Loucy (cell line): ENCODE measurements around the gene ANKRD26.

Source experiments
- H2AFZ ChIP-seq: fragments of 200-600 bp; sonication (generic); 2 replicates; pipeline ENCODE4 v1.6.0; 2016; ENCODE audit warnings: antibody characterized with exemption, mild to moderate bottlenecking, low read length, moderate library complexity
- H3F3A ChIP-seq: fragments of 200-600 bp; 2 replicates; pipeline ENCODE4 v1.6.0; 2016; ENCODE audit warnings: antibody characterized with exemption, low read depth, mild to moderate bottlenecking
- H3K27me3 ChIP-seq: fragments of 200-600 bp; sonication (generic); 2 replicates; pipeline ENCODE4 v1.6.1; 2014; ENCODE audit warnings: low read length, mild to moderate bottlenecking; ENCODE audit not compliant: insufficient read depth, poor library complexity, severe bottlenecking
- H3K36me3 ChIP-seq: fragments of 200-600 bp; sonication (generic); 2 replicates; pipeline ENCODE4 v1.6.1; 2016; ENCODE audit warnings: low read length; ENCODE audit not compliant: insufficient read depth
- H3K4me1 ChIP-seq: fragments of 200-600 bp; sonication (generic); 2 replicates; pipeline ENCODE4 v1.5.1; 2014; ENCODE audit warnings: low read length, mild to moderate bottlenecking; ENCODE audit not compliant: insufficient read depth, poor library complexity, severe bottlenecking
- H3K4me2 ChIP-seq: fragments of 200-600 bp; sonication (generic); 2 replicates; pipeline ENCODE4 v1.6.0; 2014; ENCODE audit warnings: antibody characterized with exemption, low read length, low read depth, mild to moderate bottlenecking; ENCODE audit not compliant: poor library complexity, severe bottlenecking
- H3K4me3 ChIP-seq: fragments of 200-600 bp; sonication (generic); 2 replicates; pipeline ENCODE4 v1.5.1; 2014; ENCODE audit warnings: low read length, mild to moderate bottlenecking, mixed read lengths; ENCODE audit not compliant: poor library complexity, severe bottlenecking
- H3K79me2 ChIP-seq: fragments of 200-600 bp; sonication (generic); 2 replicates; pipeline ENCODE4 v1.6.1; 2014; ENCODE audit warnings: low read length; ENCODE audit not compliant: insufficient read depth
- H3K9ac ChIP-seq: fragments of 200-600 bp; sonication (generic); 2 replicates; pipeline ENCODE4 v1.6.0; 2014; ENCODE audit warnings: mild to moderate bottlenecking, low read depth, low read length, moderate library complexity; ENCODE audit not compliant: poor library complexity, severe bottlenecking
- H3K9me2 ChIP-seq: fragments of 200-600 bp; sonication (generic); replicated peaks from 2 replicates; pipeline ENCODE4 v1.6.1; 2016; ENCODE audit warnings: low read depth, low read length, mixed read lengths
- H3K9me3 ChIP-seq: fragments of 200-600 bp; sonication (generic); 2 replicates; pipeline ENCODE4 v1.6.1; 2014; ENCODE audit warnings: mild to moderate bottlenecking, antibody characterized with exemption, low read length, low read depth; ENCODE audit not compliant: insufficient read depth
- H4K20me1 ChIP-seq: fragments of 200-600 bp; sonication (generic); 2 replicates; pipeline ENCODE4 v1.6.0; 2014; ENCODE audit warnings: antibody characterized with exemption, low read length, mild to moderate bottlenecking; ENCODE audit not compliant: insufficient read depth, poor library complexity, severe bottlenecking
- CTCF ChIP-seq: fragments of 200-600 bp; sonication (generic); conservative IDR thresholded peaks from 2 replicates; pipeline ENCODE4 v1.5.1; 2014; ENCODE audit warnings: mild to moderate bottlenecking, antibody characterized with exemption, low read length
- EZH2phosphoT487 ChIP-seq: fragments of 200-600 bp; IDR thresholded peaks from 2 replicates; pipeline ENCODE4 v1.6.1; 2018; ENCODE audit warnings: antibody characterized with exemption, mild to moderate bottlenecking, moderate library complexity, borderline replicate concordance

ANKRD26 gene

GRCh38 chr10:26969145-26969926 lies 131.0 kb downstream of the ANKRD26 start:
- Histone ChIP-seq H3K27me3 (no peaks in the 10 kb centered on the region), H3K36me3 (no peaks in the 10 kb centered on the region), H3K9me3 (no peaks in the 10 kb centered on the region), H3F3A (no peaks in the 10 kb centered on the region), H3K4me1 (no peaks in the 10 kb centered on the region), H4K20me1 (no peaks in the 10 kb centered on the region), H2AFZ (no peak overlapping the region), H3K79me2 (no peaks in the 10 kb centered on the region), H3K9me2 (no peaks in the 10 kb centered on the region), H3K9ac (no peak overlapping the region), H3K4me2 (no peak overlapping the region), H3K4me3 (no peak overlapping the region)
- no peak for TF ChIP-seq CTCF
- no peak for TF ChIP-seq EZH2phosphoT487

GRCh38 chr10:26962835-26963234 lies 137.5 kb downstream of the ANKRD26 start:
- Histone ChIP-seq H3K4me1 (no peaks in the 10 kb centered on the region), H4K20me1 (no peaks in the 10 kb centered on the region), H3K9me2 (no peaks in the 10 kb centered on the region), H3K79me2 (no peaks in the 10 kb centered on the region), H3K9me3 (no peaks in the 10 kb centered on the region), H3K27me3 (no peaks in the 10 kb centered on the region), H2AFZ (no peak overlapping the region), H3F3A (no peaks in the 10 kb centered on the region), H3K4me2 (no peak overlapping the region), H3K4me3 (no peak overlapping the region), H3K36me3 (no peaks in the 10 kb centered on the region), H3K9ac (no peak overlapping the region)
- TF ChIP-seq EZH2phosphoT487 (no peak), CTCF (no peak)

- Histone ChIP-seq H2AFZ (no peak overlapping the region), H3K9me2 (no peaks in the 10 kb centered on the region), H3K4me2 (no peak overlapping the region), H3K4me1 (no peaks in the 10 kb centered on the region), H3K36me3 (no peaks in the 10 kb centered on the region), H3F3A (no peaks in the 10 kb centered on the region), H3K27me3 (no peaks in the 10 kb centered on the region), H4K20me1 (no peaks in the 10 kb centered on the region), H3K79me2 (no peaks in the 10 kb centered on the region), H3K9me3 (no peaks in the 10 kb centered on the region), H3K9ac (no peak overlapping the region), H3K4me3 (no peak overlapping the region)
- TF ChIP-seq EZH2phosphoT487 (no peak), CTCF (no peak)
These were observed 140.0 kb downstream of the ANKRD26 start for GRCh38 chr10:26960308-26960707.
